NCI-H2227 (cell line): ENCODE results near the gene MBTD1.
A peak's percentile ranks its signal among the peaks of the same experiment; 100 is the strongest.
"Not testable (repeated sequence)": the region's sequence is repeated elsewhere in the genome, so short reads cannot be mapped to it uniquely, and the experiment has no call there.

Experiments used
- DNase-seq: peaks from one replicate; lab custom pipeline; 2025; ENCODE audit not compliant: unreplicated experiment; lab: John Stamatoyannopoulos, UW

The MBTD1 gene

DNA sequence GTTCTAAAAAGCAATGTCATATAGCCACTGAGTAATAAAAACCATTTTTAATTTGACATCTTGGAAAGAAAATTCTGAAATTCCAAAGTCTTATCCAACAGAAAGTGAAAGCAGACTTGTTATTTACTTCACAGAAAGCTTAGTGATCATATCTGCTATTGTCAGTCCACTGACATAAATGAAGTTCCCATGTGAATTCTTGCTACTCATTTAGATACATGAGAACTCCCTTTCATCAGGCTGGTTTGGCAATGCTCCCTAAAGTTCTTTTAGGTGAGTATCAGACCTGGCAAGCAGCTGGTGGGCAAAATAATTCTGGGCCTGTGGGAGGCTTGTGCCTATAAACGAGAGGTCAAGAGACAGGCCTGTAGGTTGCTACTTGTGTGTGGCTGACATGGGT is 70.2 kb downstream of the MBTD1 start:
- no peak for DNase-seq

DNA sequence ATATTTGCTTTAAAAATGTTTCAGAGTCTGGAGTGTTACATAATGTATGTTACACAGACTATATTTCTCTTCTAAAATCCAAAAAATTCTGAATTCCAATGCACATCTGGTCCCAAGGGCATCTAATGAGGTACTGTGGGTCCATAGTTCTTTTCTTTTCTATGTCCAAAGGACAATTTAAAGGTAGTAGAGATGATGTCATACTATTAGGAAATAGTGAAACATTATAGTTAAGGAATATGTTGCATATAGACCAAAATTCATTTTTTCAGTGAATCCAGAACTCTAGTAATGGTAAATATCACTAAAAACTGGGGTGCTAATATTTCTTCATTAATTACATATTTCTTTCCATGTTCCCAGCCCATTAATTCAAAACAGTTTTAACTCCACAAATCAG is 70.7 kb downstream of the MBTD1 start:
- DNase-seq = no peak

DNA sequence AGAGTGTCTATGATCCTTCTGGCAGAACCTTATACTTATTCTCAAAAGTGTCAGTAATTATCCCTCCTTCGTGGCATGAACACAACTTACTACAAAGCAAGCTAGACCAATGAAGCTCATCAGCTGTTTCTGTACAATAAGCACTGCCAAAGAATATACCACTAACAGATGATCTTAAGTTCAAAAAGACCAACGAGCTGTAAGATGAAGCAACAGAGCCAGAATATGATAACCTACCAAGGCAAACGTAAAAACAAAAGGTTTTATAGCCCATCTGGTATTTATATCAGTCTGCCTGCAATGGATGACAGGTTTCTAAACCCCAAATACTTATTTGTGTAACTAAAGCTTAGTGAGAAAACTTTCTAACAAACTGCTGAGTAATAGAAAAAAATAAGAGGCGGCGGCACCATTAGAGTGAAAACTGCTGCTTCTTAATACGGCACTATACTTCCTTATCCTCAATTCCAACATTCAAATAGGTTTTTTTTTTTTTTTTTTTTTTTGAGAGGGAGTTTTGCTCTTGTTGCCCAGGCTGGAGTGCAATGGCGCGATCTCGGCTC is 71.5 kb downstream of the MBTD1 start:
- DNase-seq = peak; percentile 14

DNA sequence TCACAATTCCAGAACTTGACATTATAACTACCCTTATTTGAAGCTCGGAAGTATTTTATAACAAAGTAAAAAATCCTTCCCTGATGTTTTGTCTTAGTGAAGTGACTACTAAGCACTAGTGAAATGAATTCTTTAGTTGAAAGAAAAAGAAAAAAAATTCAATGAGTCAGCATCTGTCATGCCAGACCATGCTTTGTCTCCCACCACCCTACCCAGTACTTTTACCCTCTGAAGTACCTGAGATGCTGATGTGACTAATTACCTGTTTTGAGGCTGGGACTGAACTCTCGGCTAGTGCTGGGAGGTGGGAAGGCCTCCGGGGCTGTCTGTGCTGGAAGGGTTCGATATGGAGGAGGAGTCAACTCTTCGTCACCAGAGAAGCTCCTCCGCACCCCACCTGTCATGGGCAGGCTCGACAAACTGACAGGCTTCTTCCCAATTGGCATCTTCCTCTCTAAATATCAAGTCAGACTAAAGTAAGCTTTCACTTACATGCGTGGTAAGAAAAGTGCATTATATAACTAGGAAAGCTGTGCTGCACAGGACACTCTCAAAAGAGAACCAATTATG is 74.0 kb downstream of the MBTD1 start:
- DNase-seq = no peak

DNA sequence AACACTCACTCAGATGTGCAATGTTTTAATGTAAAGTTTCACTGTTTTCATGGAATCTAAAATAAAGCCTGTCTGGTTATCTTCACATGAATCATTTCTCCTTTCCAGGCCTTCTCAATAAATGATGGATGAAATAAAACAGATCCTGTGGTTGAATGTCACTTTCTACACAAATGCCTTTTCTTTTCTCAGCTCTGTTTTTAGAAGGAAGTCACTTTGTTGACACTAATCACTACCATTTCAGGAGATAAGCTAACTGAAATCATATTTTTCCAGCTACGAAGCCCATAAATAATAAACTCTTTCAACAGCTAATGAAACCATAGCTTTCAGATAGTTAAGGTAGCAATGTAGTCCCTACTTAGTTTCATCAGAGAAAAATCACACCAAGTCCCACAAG is 75.7 kb downstream of the MBTD1 start:
- no peak for DNase-seq

DNA sequence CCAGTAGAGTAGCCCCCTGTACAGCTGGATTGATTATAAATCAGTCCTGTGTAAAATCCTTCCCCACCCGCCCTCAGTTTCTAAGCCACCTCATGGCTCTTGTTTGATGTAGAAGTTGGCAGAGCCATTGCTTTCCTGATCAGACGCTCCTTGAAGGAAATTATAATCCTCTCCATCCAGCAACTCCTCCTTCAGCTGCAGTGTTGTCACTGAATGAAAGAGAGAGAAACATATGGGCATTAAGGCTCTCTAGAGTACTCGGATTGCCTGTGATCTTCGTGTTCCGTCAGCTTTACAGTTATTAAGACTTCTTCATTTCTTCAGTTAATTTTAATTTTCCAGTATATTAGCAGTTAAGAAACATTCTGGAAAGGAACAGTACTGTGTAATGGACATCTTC is 79.4 kb downstream of the MBTD1 start:
- peak; percentile 5 for DNase-seq

DNA sequence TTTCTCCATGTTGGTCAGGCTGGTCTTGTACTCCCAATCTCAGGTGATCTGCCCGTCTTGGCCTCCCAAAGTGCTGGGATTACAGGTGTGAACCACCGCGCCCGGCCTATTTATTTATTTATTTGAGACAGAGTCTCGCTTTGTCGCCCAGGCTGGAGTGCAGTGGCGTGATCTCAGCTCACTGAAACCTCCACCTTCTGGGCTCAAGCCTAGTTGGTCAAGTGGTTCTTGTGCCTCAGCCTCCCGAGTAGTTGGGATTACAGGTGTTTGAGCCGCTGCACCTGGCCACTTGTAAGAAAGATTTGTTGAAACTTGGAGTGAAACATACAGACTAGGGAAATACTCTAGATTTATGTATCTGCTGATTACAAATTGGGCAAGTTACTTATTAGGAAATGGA is 87.8 kb downstream of the MBTD1 start:
- not testable (repeated sequence) for DNase-seq

DNA sequence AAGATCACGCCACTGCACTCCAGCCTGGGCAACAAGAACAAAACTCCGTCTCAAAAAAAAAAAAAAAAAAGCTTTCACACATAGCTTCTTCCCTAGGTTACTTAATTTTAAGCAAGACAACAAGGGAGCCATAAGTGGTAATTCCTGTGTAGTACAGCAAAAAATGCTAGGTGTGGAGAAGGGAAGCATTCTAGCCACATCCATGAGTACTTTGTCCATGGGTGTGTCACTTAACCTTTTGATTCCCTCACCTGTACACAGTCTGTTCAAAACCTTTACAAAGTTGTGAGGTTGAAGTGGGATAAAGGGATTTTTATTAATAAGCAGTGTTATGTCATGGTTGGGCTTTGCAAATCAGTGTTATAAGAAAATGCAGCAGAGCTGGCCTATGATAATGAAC is 89.1 kb downstream of the MBTD1 start:
- no peak for DNase-seq

DNA sequence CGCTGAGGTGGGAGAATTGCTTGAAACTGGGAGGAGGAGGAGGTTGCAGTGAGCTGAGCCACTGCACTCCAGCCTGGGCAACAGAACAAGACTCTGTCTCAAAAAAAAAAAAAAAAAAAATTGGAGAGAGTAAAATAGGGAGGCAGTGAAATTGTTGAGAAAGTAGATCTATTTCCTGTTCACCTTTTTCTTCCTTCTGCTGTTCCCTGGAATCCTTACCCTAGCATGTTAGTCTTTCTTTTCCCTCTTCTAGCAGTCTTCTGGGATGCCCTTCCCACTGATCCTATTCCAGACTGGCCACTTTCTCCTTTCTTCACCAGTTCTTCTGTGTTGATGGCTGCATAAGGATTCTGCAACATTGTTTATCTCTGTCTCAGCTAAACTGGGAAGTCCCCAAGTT is 90.5 kb downstream of the MBTD1 start:
- no peak for DNase-seq

DNA sequence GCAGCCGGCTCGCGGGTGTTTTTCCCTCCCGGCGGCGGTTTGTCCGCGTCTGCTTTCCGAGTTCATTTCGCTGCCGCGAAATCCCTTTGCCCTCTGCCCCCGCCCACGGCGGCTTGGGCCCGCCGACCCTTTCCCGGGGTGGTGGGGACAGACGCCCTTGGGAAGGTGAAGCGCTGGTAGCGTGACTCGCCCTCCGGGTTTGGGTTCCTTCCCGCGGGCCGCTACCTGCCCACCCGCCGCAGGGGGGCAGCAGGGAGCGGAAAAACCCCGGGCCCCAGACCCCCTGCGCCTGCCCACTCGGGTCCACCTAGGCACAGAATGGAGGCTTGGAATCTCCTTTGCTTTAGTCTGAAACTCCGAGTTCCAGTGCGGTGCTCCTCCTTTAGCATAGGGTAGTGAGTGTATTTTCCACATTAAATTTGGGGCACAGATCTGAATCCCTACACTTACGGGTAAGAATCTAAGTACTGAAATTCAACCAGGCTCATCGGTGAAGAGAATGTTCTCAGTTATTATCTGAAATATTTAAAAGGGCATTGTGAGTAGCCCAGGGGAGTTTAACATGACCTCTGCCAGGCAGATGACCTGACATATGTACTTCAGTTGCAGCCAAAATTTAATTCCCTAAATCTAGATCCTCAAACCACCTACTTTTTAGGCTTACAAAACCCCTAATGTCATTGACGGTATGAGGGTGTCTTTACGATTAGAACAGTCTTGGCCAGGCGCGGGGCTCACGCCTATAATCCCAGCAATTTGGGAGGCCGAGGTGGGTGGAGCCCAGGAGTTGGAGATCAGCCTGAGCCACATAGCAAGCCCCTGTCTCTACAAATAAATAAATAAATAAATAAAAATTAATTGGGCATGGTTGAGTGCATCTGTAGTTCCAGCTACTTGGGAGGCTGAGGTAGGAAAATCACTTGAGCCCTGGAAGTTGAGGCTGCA is 92.6 kb downstream of the MBTD1 start:
- peak; percentile 80 for DNase-seq

DNA sequence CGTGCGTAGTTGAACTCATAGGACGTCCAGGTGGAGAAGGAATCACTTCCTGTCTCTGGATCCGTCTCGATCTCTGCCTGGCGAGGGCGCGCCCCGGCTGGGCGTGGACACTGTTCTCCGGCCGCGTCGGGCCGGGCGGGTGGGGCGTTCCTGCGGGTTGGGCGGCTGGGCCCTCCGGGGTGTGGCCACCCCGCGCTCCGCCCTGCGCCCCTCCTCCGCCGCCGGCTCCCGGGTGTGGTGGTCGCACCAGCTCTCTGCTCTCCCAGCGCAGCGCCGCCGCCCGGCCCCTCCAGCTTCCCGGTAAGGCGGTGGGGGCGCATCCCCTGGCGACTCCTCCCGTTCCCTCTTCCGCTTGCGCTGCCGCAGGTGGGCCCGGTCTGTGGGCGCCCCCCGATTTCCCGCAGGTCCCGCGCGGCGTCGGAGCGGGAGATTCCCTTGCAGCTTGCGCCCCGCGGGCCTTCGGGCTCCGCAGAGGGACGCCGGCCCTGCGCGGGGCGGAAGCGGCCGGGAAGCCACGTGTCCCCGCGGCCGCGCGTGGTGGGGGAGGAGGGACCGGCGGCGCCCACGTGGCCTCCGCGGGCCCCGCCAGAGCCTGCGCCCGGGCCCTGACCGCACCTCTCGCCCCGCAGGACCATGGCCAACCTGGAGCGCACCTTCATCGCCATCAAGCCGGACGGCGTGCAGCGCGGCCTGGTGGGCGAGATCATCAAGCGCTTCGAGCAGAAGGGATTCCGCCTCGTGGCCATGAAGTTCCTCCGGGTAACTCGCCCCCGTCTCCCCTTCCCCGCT is 93.5 kb downstream of the MBTD1 start, which contains the start of gene NME2:
Gene NME2 (plus strand): TSS at position 214 of the 789 bp plus-strand sequence. CDS start 420 bp downstream, at position 634.
- peak; percentile 94 for DNase-seq

DNA sequence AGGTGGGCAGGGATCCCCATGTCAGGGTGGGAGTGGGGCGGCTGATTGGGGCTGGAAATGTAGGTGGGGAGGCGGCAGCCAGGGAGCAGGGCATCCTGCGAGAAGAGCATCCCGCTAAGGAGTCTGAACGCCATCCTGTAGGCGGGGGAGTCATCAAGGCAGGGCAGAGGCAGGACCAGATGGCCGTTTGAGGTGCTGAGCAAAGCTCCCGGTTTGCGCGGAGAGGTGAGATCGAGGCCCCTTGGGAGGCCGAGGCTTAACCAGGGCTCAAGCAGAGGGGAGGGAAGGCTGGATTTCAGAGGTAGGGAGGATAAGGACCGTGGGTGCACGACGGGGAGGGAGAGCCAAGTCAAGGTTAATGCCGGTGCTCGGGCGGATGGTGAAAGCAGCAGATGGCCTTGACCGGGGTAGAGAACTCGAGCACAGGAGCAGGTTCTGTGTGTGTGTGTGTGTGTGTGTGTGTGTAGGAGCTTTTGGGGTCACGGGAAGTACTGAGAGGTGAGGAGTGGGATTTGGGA is 94.1 kb downstream of the MBTD1 start:
- peak; percentile 70 for DNase-seq

DNA sequence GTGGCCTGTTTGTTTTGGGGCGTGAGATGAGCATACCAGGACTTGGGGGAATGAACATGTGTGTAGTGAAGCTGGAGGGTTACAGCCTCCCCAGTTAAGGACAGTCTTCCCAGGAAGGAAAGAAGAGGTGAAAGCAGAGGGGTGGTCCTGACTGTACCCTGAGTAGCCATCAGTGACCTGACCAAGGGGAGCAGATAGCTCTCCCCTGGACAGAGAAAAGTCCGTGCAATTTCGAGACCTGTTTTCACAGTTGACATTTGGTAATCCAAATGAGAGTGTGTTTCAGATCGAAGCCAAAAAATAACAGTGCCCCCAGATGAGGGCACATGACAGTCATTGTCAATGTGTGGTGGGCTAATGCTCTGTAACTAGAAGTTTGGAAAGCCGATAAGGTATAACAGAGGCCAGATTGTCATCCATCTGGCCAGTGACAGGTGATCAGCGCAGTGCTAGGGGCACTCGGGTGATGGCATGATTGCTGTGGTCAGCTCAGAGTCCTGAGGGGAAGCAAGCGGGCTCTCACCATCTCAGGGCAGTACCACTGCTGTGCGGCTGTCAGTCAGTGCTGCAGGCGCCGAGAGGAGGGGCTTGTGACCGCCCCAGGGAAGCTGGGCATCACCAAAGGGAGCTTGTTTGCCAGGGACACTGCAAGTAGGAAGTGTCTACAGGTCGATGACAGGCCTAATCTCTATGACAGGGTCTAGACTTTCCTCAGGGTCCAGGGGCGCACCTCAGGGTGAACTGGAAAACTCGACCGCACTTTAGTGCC is 94.8 kb downstream of the MBTD1 start:
- peak; percentile 46 for DNase-seq

DNA sequence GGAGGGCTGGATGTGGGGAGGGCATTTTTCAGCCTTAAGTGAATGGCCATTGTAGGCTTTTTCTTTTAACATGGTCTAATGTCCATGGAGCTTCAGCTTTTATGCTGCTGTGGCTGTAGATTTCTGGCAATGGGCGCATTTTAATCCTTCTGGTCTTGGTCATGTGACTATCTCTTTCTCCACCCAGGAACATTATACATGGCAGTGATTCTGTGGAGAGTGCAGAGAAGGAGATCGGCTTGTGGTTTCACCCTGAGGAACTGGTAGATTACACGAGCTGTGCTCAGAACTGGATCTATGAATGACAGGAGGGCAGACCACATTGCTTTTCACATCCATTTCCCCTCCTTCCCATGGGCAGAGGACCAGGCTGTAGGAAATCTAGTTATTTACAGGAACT is 98.3 kb downstream of the MBTD1 start:
- DNase-seq = no peak

DNA sequence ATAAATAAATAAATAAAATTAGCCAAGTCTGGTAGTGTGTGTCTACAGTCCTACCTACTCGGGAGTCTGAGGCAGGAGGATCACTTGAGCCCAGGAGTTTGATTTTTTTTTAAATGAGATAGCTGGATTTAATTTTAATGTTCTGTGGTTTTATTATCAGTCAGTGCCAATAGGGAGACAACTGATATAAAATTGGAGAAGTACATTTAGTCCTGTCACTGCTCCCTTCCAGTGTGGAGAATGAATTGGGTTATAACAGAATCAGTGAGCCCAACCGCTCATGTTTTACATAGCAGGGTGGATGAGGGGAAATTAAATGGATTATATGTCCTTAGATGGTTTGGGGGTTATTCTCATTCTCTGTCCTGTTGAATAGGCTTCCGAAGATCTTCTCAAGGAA is 100.2 kb downstream of the MBTD1 start:
- DNase-seq = no peak

DNA sequence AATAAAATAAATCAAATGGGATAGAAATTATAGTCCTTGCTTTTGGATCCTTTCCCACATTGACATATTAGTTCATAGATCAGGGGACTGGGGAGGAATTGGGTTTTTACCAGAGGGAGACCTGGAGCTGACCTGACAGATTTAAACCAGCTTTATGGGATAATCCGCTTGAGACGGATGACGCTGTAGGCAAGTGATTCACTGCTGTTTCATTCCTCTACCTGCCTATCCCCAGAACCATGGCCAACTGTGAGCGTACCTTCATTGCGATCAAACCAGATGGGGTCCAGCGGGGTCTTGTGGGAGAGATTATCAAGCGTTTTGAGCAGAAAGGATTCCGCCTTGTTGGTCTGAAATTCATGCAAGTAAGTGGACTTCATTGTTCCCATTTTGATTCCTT is 104.4 kb downstream of the MBTD1 start:
- no peak for DNase-seq

DNA sequence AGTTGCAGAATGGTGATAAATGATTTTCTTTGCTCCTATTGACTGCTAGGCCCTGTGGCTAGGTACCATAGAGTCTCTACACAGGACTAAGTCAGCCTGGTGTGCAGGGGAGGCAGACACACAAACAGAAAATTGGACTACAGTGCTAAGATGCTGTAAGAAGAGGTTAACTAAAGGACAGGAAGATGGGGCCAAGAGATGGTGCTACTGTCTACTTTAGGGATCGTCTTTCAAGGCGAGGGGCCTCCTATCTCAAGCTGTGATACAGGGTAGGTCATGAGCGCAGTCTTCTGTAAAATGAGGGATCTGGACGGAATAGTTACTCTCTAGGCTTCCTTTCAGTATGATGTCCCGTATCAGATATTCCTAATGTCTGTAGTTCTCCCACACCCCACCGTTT is 105.7 kb downstream of the MBTD1 start:
- DNase-seq = no peak

DNA sequence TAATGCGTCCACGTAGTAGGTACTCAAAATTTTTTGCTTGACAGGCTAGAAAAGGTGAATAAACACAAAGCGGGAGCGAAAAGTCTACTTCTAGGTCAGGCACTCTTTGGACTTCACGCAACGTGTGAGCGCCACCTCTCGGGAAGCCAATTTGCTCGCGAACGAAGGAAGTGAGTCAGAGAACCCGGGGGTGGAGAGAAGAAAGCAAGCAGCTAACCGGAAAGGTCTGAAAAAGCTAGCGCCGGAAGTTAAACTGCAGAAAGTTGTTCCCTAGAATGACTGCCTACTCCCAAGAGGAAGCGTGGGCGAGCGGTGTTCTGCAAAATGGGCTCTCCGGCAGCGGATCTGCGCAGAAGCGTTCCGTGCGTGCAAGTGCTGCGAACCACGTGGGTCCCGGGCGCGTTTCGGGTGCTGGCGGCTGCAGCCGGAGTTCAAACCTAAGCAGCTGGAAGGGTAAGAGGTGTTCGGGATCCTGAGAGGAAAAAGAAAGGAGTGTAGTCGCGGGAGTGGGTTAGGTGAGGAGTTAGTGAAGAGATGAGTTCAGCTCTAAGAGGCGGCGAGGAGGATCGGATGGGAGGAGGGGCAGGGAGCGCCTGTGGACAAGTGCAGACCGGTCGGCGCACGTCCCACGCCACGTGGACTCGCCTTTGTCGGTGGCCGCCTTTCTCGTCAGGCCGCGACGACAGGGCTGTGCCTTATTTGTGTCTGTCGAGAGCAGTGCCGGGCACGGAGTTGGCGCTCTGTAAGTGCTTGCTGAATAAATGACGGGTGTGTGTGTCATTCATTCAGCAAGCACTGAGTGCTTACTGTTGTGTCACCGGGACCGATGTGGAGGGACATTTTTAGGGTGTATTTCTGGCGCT is 106.4 kb downstream of the MBTD1 start, which contains the start of gene NME1:
Gene NME1 (plus strand): TSS at position 350 of the 863 bp plus-strand sequence. CDS start 2,096 bp downstream, outside the sequence.
- peak; percentile 99 for DNase-seq

DNA sequence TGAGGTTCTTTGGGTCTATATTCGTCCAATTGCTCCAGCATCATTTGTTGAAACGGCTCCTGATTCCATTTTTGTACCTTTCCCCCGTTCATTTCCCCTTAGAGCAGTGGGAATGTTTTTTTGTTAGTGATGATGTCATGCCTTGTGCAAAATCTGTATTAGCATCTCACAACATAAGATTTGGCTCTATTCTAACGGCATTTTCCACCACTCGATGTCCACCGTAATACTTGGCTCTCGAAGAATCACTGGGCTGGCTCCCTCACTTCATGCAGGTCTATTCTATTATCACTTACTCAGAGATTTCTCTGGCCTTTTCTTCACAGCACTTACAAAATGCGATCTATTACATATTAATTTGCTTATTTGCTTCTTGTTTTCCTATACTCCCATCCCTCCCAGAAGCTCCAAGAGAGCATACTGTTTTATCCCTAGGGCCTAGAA is 107.1 kb downstream of the MBTD1 start:
- peak; percentile 57 for DNase-seq
